ENCODE data around the gene USP47. TPM values are rescaled to one million over a fixed set of nuclear protein-coding genes. Genes with fewer than 3 reads are reported as not detected.
A peak's percentile ranks its signal among the peaks of the same experiment; 100 is the strongest.

The USP47 gene
- total RNA-seq, 1 experiment from 2014 or later = 39.2 TPM

- no peak overlapping the region for H3K4me3 ChIP-seq (ENCODE audit: low read depth in 2 of 2, low read length in 2 of 2)
- TF ChIP-seq CTCF (IDR thresholded peaks at IDR 0.05) (no peak), SIN3A (IDR thresholded peaks at IDR 0.05; ENCODE audit: borderline replicate concordance, insufficient read depth, low read depth, low read length) (no peak), TCF7L2 (IDR thresholded peaks at IDR 0.05; ENCODE audit: low read depth, low read length) (no peak), REST (IDR thresholded peaks at IDR 0.05; ENCODE audit: insufficient read depth in 1 of 2, low read depth in 2 of 2, low read length in 1 of 2) (no peak), POLR2AphosphoS5 (IDR thresholded peaks at IDR 0.05; ENCODE audit: low read depth, low read length) (no peak)
- ChIA-PET POLR2A (no interaction called here), CTCF (interaction anchor here (0.9 kb wide), 1 partner anchor 10 kb away, joined by 3 read pairs; no protein-coding TSS in a partner anchor)
- no TSS peak for BruUV-seq (replicated peaks)
- H3K36me3 ChIP-seq (ENCODE audit: control insufficient read depth, insufficient read depth, low read length) = no peaks in the 10 kb centered on the region
- no peak for DNase-seq (ENCODE audit: low read depth, low spot score)
- H3K27me3 ChIP-seq (ENCODE audit: control insufficient read depth, insufficient read depth, low read length) = no peaks in the 10 kb centered on the region
- H3K4me1 ChIP-seq (ENCODE audit: control insufficient read depth, insufficient read depth, low read length) = peaks cover 33% of the 10 kb centered on the region
- ATAC-seq = no peak
- in situ Hi-C loops (cut with HindIII; ENCODE audit: low pct_unique_long_range_greater_than_20kb, low sequenced_read_pairs) = no loop called here
- no peaks in the 10 kb centered on the region for H3K9me3 ChIP-seq (ENCODE audit: control insufficient read depth, insufficient read depth, low read depth, low read length)
- intact Hi-C loops (cut with micrococcal nuclease; ENCODE audit: unreplicated experiment) = no loop called here
- H3K27ac ChIP-seq (ENCODE audit: low read length) = no peak overlapping the region
Measured at GRCh38 chr11:11850668-11851067, 8.9 kb downstream of the USP47 start.

GRCh38 chr11:11856638-11857037 lies 14.9 kb downstream of the USP47 start:
- ChIA-PET CTCF (interaction anchor here (1.0 kb wide), 1 partner anchor 9 kb away, joined by 3 read pairs; no protein-coding TSS in a partner anchor), POLR2A (interaction anchor here (0.6 to 1.2 kb wide), 2 partner anchors 13 to 82 kb away, joined by 3 read pairs; no protein-coding TSS in a partner anchor)
- BruUV-seq (replicated peaks) = no TSS peak
- peak; percentile 52; the same call in 1 of the 2 replicates for ATAC-seq
- intact Hi-C loops (cut with micrococcal nuclease; ENCODE audit: unreplicated experiment) = no loop called here
- TF ChIP-seq REST (IDR thresholded peaks at IDR 0.05; ENCODE audit: insufficient read depth in 1 of 2, low read depth in 2 of 2, low read length in 1 of 2) (no peak), CTCF (IDR thresholded peaks at IDR 0.05) (no peak), SIN3A (IDR thresholded peaks at IDR 0.05; ENCODE audit: borderline replicate concordance, insufficient read depth, low read depth, low read length) (no peak), POLR2AphosphoS5 (IDR thresholded peaks at IDR 0.05; ENCODE audit: low read depth, low read length) (no peak), TCF7L2 (IDR thresholded peaks at IDR 0.05; ENCODE audit: low read depth, low read length) (no peak)
- H3K9me3 ChIP-seq (ENCODE audit: control insufficient read depth, insufficient read depth, low read depth, low read length) = no peaks in the 10 kb centered on the region
- H3K27me3 ChIP-seq (ENCODE audit: control insufficient read depth, insufficient read depth, low read length) = no peaks in the 10 kb centered on the region
- H3K27ac ChIP-seq (ENCODE audit: low read length) = peak overlapping the region; percentile 42; the same call in 1 of the 2 replicates
- H3K36me3 ChIP-seq (ENCODE audit: control insufficient read depth, insufficient read depth, low read length) = no peaks in the 10 kb centered on the region
- DNase-seq (ENCODE audit: low read depth, low spot score) = no peak
- peaks cover 49% of the 10 kb centered on the region for H3K4me1 ChIP-seq (ENCODE audit: control insufficient read depth, insufficient read depth, low read length)
- no peak overlapping the region for H3K4me3 ChIP-seq (ENCODE audit: low read depth in 2 of 2, low read length in 2 of 2)
- in situ Hi-C loops (cut with HindIII; ENCODE audit: low pct_unique_long_range_greater_than_20kb, low sequenced_read_pairs) = no loop called here

Data from Panc1 (cell line).